Fibroblast of villous mesenchyme (primary cell): ENCODE measurements around the gene TANK. TPM values are rescaled to one million over a fixed set of nuclear protein-coding genes. Genes with fewer than 3 reads are reported as not detected.

ENCODE experiments used
- DNase-seq: peaks from one replicate; pipeline ENCODE4 v3.0.0-alpha.2; 2010; ENCODE audit warnings: low read depth
- H3K4me3 ChIP-seq: 2 replicates; pipeline ENCODE4 v1.5.1; 2011; ENCODE audit warnings: low read depth, mild to moderate bottlenecking, low read length
- CTCF ChIP-seq: IDR thresholded peaks from 2 replicates; pipeline ENCODE4 v1.5.1; 2012; ENCODE audit warnings: low read depth, mild to moderate bottlenecking, low read length; ENCODE audit not compliant: insufficient read depth
- total RNA-seq: library from RNA; depleted of rRNA; stranded (reverse); fragments of >200 nt; gene quantifications from 2 replicates; pipeline ENCODE4 v1.2.3, GENCODE V29; 2012

The TANK gene
- total RNA-seq, 1 donor: 100 TPM

- peak overlapping the region; percentile 39 for H3K4me3 ChIP-seq
- no peak for TF ChIP-seq CTCF
- DNase-seq: peak; percentile 91
Measured at GRCh38 chr2:161122772-161123530, 37.3 kb upstream of the TANK start.

- TF ChIP-seq CTCF: no peak
- no peak for DNase-seq
- no peak overlapping the region for H3K4me3 ChIP-seq
Measured at GRCh38 chr2:161123531-161124030, 36.6 kb upstream of the TANK start.

GRCh38 chr2:161124201-161124600 is 36.0 kb upstream of the TANK start:
- no peak for DNase-seq
- TF ChIP-seq CTCF: no peak

GRCh38 chr2:161128885-161129284 is 31.3 kb upstream of the TANK start:
- no peak overlapping the region for H3K4me3 ChIP-seq
- TF ChIP-seq CTCF: no peak
- DNase-seq: no peak

More at GRCh38 chr2:161124201-161124600, 36.0 kb upstream of the TANK start:
- H3K4me3 ChIP-seq: no peak overlapping the region

- H3K4me3 ChIP-seq: no peak overlapping the region
- DNase-seq: no peak
- TF ChIP-seq CTCF: no peak
Measured at GRCh38 chr2:161130354-161130753, 29.9 kb upstream of the TANK start.

GRCh38 chr2:161131074-161131680 is 29.1 kb upstream of the TANK start:
- DNase-seq: no peak
- no peak overlapping the region for H3K4me3 ChIP-seq
- no peak for TF ChIP-seq CTCF
